ENCODE data around the gene SLC44A2. TPM values are rescaled to one million over a fixed set of nuclear protein-coding genes. Genes with fewer than 3 reads are reported as not detected.

Gene SLC44A2
- total RNA-seq, 2 donors from 2014 or later: 186 to 200 TPM

DNA sequence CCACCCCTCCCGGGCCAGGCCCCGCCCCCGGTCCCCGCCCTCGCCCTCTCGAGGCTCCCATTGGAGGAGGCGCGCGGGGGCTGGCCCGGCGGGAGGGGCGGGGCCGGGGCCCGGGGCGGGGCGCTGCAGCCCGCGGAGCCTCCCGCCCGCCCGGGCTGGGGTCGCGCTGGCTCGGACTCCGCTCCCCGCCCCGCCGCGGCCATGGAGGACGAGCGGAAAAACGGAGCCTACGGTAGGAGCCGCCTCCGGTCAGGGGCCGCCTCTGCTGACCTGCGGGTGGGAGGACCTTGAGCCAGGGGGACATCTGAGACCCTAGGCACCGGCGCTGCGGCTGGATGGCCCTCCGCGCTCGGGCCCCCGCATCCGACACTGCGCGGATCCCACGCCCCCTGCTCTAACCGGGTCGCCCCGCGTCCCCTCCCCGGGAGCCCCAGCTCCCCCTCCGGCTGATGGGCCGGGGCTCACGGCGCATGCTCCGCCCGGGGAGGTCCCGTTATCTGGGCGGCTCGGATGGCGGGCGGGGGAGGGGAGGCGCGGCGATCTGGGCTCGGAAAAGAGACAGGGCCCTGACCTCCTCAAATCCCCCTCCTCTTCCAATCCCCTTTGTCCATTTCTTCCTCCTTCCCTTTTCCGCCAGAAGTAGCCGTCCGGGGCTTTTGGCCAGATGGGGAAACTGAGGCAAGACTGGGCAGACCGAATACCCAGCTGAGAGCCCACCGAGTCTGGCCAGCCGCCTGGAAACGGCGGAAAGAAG is 22.8 kb upstream of the SLC44A2 start:
- DNase-seq (peak; percentile 82 to 93 (median 86)), ATAC-seq (peak; percentile 88)
- Mint-ChIP-seq H3K4me3 (peak overlapping the region; percentile 98), H3K27me3 (no peaks in the 10 kb centered on the region), H3K4me1 (peaks cover 19% of the 10 kb centered on the region), H3K36me3 (ENCODE audit: low read depth) (peaks cover 4% of the 10 kb centered on the region), H3K27ac (peak overlapping the region; percentile 99)
- H3K9me3 ChIP-seq (ENCODE audit: control insufficient read depth, low read length, poor library complexity, severe bottlenecking): no peaks in the 10 kb centered on the region

DNA sequence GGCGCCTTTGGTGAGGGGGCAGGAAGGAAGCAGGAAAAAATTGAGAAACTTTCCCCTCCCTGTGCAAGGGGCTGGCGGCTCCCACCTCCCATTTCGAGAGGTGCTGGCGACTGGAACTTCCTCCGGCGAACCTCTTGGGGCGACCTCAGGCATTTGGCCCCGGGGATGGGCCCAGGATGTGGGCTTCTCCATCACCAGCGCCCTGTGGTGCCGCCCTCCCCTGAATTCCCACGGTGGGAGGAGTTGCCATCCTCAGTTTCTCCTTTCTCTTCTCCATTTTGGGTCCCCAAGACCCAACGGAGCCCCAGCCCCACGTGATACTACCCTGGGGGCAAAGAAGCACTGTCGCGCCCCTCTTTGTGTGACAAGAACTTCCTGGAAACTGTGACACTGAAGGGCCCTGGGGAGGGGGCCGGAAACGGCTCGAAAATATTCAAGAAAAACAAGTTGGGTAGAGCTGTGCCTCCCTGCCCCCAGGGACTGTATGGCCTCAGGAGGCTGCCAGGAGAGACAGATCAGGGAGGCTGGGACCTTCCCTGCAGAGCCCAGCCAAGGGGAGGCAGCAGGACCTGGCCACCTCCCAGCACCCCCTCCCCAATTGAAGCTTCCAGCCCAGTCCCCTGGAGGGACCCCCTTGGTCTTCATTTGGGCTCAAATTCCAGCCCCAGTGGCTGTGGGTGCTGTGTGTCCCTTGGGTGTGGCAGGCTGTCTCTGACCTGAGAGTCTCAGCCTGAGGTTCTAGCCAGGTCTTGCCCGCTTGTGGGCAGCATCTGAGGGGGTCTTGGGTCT is 22.1 kb upstream of the SLC44A2 start:
- Mint-ChIP-seq H3K27me3 (no peaks in the 10 kb centered on the region), H3K27ac (peak overlapping the region; percentile 99), H3K4me1 (peaks cover 19% of the 10 kb centered on the region), H3K4me3 (peak overlapping the region; percentile 98), H3K36me3 (ENCODE audit: low read depth) (peaks cover 4% of the 10 kb centered on the region)
- DNase-seq (peak; percentile 47 to 66 (median 47)), ATAC-seq (peak; percentile 60)
- no peaks in the 10 kb centered on the region for H3K9me3 ChIP-seq (ENCODE audit: control insufficient read depth, low read length, poor library complexity, severe bottlenecking)

DNA sequence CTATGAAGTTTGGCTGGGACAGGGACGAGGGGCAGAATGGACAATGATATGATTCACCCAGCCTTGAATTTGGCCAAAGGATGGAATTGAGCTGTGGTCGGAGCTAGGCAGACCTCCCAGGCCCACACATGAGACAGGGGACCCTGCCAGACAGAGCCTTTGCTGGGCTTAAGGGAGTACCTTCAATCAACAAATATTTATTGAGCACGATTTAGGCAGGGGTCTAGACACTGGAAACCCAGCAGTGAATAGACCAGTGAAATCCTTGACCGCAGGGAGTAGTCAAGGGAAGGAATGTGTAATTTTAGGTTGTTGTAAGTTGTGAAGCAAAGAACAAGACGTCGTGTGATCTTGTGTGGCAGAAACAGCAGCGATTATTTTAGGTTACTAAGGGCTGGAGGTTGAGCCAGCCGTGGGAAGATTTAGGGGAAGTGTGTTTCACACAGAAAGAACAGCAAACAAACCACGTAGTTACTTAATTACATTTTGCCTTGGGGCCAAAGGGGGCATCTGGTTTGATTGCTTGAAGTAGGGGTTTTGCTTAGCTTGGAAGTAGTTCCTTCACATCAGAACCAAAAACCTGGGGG is 21.4 kb upstream of the SLC44A2 start:
- DNase-seq (peak in 1 of 3 donors; percentile 10), ATAC-seq (peak; percentile 32)
- H3K4me1 Mint-ChIP-seq: peaks cover 19% of the 10 kb centered on the region
- no peaks in the 10 kb centered on the region for H3K9me3 ChIP-seq (ENCODE audit: control insufficient read depth, low read length, poor library complexity, severe bottlenecking)
- H3K27me3 Mint-ChIP-seq: no peaks in the 10 kb centered on the region
- H3K36me3 Mint-ChIP-seq (ENCODE audit: low read depth): peaks cover 4% of the 10 kb centered on the region
- H3K27ac Mint-ChIP-seq: peak overlapping the region; percentile 99
- H3K4me3 Mint-ChIP-seq: peak overlapping the region; percentile 98

DNA sequence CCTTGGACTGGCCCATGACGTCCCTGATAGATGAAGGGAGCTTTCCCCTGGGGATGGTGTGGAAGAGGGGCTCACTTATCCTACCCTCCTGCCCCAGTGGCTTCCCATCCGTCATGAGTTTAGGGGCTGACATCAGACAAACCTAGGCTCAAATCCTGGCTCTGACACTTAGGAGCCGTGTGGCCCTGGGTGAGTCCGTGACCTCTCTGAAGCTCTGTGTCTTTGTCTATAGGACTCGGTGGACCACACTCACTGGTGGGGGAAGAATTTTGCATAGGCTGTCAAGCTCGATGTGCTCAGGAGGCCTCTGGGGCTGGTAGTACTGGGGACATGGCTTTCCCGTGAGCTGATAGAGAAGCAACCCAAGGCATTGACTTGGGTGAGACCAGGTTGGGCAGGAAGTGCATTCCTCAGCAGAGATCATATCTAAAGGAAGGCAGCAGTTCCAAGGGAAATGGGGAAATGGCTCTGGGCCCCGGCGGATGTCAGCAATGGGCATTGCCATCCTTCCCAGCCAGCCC is 20.8 kb upstream of the SLC44A2 start:
- DNase-seq: no peak
- H3K27me3 Mint-ChIP-seq: no peaks in the 10 kb centered on the region
- ATAC-seq: peak; percentile 3

DNA sequence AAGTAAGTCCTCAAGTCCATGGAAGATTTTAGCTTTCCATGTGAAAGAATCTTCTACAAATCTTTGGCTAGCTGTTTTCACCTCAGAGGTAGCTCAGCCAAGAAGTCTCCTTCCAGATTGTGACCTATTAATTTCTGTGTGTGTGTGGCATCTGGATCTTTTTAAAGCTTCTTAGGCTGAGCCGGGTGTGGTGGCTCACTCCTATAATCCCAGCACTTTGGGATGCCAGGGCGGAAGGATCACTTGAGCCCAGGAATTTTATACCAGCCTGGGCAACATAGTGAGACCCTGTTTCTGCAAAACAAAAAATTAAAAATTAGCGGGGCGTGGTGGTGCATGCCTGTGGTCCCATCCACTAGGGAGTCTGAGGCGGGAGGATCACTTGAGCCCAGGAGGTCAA is 13.4 kb upstream of the SLC44A2 start:
- no peak overlapping the region for H3K27ac Mint-ChIP-seq
- H3K9me3 ChIP-seq (ENCODE audit: control insufficient read depth, low read length, poor library complexity, severe bottlenecking): no peaks in the 10 kb centered on the region
- H3K36me3 Mint-ChIP-seq (ENCODE audit: low read depth): no peaks in the 10 kb centered on the region
- no peak overlapping the region for H3K4me3 Mint-ChIP-seq
- H3K27me3 Mint-ChIP-seq: no peaks in the 10 kb centered on the region
- H3K4me1 Mint-ChIP-seq: peaks cover 14% of the 10 kb centered on the region
- ATAC-seq (no peak), DNase-seq (no peak)

More for the DNA sequence above, 20.8 kb upstream of the SLC44A2 start:
- H3K4me1 Mint-ChIP-seq: peaks cover 19% of the 10 kb centered on the region
- peak overlapping the region; percentile 99 for H3K27ac Mint-ChIP-seq
- peak overlapping the region; percentile 98 for H3K4me3 Mint-ChIP-seq
- H3K9me3 ChIP-seq (ENCODE audit: control insufficient read depth, low read length, poor library complexity, severe bottlenecking): no peaks in the 10 kb centered on the region
- peaks cover 4% of the 10 kb centered on the region for H3K36me3 Mint-ChIP-seq (ENCODE audit: low read depth)

DNA sequence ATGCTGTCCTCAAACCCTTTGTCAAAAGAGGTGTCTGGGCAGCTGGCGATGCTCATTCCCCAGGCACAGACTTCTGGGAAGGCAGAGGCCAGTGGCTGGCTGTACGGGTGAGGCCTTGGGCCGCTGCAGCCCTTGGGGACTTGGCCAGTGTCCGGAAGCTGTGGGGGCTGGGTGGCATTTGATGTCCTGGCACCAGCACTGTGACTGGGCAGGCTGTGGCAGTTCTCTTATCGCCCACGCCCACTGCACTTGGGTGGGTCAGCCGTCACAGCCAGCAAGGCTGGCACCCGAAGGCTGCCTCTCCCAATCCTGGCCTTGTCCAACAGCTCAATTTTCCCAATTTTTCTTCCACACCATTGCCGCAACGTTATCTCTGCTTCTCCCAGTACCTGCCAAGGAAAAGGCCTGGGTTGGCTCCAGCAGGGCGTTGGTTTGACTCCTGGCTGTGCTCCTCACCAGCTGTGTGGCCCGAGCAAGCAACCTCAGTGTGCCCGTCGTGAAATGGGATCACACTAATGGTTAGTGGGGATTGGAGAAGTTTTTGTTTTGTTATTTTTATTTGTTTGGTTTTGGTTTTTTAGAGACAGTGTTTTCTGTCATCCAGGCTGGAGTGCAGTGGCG is 12.7 kb upstream of the SLC44A2 start:
- no peaks in the 10 kb centered on the region for H3K27me3 Mint-ChIP-seq
- DNase-seq (no peak), ATAC-seq (no peak)
- no peaks in the 10 kb centered on the region for H3K9me3 ChIP-seq (ENCODE audit: control insufficient read depth, low read length, poor library complexity, severe bottlenecking)
- H3K4me3 Mint-ChIP-seq: no peak overlapping the region
- H3K36me3 Mint-ChIP-seq (ENCODE audit: low read depth): no peaks in the 10 kb centered on the region
- peaks cover 16% of the 10 kb centered on the region for H3K4me1 Mint-ChIP-seq
- no peak overlapping the region for H3K27ac Mint-ChIP-seq

DNA sequence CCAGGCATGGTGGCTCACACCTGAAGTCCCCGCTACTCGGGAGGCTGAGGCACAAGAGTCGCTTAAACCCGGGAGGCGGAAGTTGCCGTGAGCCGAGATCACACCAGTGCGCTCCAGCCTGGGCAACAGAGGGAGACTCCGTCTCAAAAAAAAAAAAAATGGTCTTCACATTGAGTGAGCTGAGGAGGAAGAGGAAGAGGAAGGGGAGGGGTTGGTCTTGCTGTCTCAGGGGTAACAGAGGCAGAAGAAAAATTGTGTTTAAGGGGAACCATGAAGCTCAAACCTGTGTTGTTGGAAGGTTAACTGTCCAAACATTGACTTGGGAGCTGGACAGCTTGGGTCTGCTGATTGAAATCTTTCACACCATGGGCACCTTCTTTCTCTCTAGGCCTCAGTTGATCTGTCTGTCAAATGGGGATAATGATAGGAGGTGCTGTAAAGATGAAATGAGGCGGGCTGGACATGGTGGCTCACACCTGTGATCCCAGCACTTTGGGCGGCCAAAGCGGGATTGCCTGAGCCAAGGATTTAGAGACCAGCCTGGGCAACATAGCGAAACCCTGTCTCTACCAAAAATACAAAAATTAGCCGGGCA is 9.8 kb upstream of the SLC44A2 start:
- Mint-ChIP-seq H3K4me3 (peak overlapping the region; percentile 81), H3K36me3 (ENCODE audit: low read depth) (no peaks in the 10 kb centered on the region), H3K27me3 (no peaks in the 10 kb centered on the region), H3K27ac (peak overlapping the region; percentile 81), H3K4me1 (peaks cover 20% of the 10 kb centered on the region)
- no peaks in the 10 kb centered on the region for H3K9me3 ChIP-seq (ENCODE audit: control insufficient read depth, low read length, poor library complexity, severe bottlenecking)
- no peak for DNase-seq
- no peak for ATAC-seq

DNA sequence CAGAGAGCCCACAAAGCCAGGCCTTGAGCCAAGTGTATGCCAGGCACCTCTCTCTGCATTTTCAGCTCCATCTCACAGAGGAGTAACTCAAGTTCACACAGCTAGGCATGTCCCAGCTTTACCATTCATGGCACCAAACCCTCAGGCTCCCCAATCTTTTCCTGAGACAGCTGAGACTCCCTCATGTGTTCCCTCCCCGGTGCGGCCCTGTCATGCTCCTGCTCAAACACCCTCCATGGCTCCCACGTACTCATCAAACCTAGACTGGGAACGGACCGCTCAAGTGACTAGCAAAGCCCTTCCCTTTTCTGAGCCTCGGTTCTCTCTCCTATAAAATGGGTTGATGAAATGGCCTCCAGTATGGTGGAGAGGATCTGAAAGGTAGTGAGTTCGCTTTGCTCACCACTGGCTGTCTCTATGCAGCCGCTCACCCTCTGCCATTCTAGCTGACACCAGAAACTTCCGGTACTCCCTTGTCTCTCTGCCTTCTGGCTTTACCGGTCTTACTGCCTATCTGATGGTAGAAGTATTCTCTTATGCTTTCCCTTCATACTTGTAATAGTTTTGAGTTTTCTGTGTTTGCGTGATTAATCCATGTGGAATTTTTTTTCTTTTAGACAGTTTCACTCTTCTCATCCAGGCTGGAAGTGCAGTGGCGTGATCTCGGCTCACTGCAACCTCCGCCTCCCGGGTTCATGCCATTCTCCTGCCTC is 7.8 kb upstream of the SLC44A2 start:
- H3K27ac Mint-ChIP-seq: no peak overlapping the region

DNA sequence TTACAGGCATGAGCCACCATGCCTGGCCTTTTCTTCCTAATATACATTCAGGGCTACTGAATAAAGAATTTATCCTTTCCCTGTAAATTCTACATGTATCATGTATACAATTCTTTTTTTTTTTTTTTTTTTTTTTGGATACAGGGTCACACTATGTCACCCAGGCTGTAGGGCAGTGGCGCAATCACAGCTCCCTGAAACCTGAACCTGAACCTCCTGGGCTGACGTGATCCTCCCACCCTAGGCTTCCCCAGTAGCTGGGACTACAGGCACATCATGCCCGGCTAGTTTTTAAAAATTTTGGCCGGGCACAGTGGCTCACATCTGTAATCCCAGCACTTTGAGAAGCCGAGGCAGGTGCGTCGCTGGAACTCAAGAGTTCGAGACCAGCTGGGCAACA is 6.5 kb upstream of the SLC44A2 start:
- DNase-seq: no peak
- no peaks in the 10 kb centered on the region for H3K9me3 ChIP-seq (ENCODE audit: control insufficient read depth, low read length, poor library complexity, severe bottlenecking)
- Mint-ChIP-seq H3K27ac (no peak overlapping the region), H3K4me1 (peaks cover 33% of the 10 kb centered on the region), H3K36me3 (ENCODE audit: low read depth) (peaks cover 2% of the 10 kb centered on the region), H3K27me3 (no peaks in the 10 kb centered on the region), H3K4me3 (no peak overlapping the region)
- no peak for ATAC-seq

More for the DNA sequence above, 7.8 kb upstream of the SLC44A2 start:
- peaks cover 2% of the 10 kb centered on the region for H3K36me3 Mint-ChIP-seq (ENCODE audit: low read depth)
- ATAC-seq: no peak
- H3K4me1 Mint-ChIP-seq: peaks cover 33% of the 10 kb centered on the region
- H3K9me3 ChIP-seq (ENCODE audit: control insufficient read depth, low read length, poor library complexity, severe bottlenecking): no peaks in the 10 kb centered on the region
- no peak overlapping the region for H3K4me3 Mint-ChIP-seq
- DNase-seq: no peak
- H3K27me3 Mint-ChIP-seq: no peaks in the 10 kb centered on the region

DNA sequence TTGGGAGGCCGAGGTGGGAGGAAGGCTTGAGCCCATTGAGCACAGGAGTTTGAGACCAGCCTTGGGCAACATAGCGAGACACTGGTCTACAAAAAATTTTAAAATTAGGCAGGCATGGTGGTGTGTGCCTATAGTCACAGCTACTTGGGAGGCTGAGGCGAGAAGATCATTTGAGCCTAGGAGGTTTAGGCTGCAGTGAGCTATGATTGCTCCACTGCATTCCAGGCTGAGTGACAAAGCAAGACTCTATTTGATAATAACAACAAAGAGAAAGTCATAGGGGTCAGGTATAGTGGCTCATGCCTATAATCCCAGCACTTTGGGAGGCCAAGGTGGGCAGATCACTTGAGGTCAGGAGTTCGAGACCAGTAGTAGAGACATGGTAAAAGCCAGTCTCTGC is 4.6 kb upstream of the SLC44A2 start:
- Mint-ChIP-seq H3K27ac (peak overlapping the region; percentile 89), H3K4me1 (peaks cover 40% of the 10 kb centered on the region), H3K27me3 (no peaks in the 10 kb centered on the region), H3K36me3 (ENCODE audit: low read depth) (peaks cover 2% of the 10 kb centered on the region), H3K4me3 (no peak overlapping the region)
- DNase-seq (no peak), ATAC-seq (no peak)
- H3K9me3 ChIP-seq (ENCODE audit: control insufficient read depth, low read length, poor library complexity, severe bottlenecking): no peaks in the 10 kb centered on the region

DNA sequence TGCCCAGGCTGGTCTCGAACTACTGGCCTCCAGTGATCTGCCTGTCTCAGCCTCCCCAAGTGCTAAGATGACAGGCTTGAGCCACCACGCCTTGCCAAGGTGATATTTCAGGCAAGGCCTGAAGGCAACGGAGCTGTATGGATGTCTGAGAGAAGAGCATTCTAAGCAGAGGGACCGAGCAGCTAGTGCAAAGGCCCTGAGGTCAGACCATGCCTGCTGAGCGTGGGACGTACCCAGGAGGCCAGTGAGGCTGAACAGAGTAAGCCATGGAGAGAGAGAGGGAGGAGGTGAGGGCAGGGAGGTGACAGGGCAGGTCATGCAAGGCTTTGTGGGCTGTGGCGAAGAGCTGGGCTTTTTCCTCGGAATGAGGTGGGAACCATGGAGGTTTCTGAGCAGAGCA is 3.4 kb upstream of the SLC44A2 start:
- Mint-ChIP-seq H3K4me1 (peaks cover 42% of the 10 kb centered on the region), H3K27ac (peak overlapping the region; percentile 49), H3K4me3 (peak overlapping the region; percentile 55), H3K27me3 (no peaks in the 10 kb centered on the region), H3K36me3 (ENCODE audit: low read depth) (peaks cover 2% of the 10 kb centered on the region)
- ATAC-seq (no peak), DNase-seq (no peak)
- no peaks in the 10 kb centered on the region for H3K9me3 ChIP-seq (ENCODE audit: control insufficient read depth, low read length, poor library complexity, severe bottlenecking)

DNA sequence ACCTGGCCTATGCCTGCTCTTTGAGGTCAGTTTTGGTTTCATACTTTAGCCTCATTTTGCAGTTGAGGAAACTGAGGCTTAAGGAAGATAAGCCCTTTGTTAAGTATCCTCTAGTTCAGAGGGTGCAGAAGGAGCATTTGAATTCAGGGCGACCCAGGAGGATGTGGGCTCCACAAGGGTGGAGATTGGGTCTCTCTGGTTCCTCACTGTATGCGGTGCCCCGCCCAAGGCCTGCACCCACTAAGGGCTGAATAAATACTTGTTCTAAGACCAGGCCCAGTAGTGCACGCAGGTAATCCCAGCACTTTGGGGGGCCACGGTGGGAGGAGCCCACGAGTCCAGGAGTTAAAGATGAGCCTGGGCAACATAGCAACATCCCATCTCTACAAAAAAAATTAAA is 768 bp upstream of the SLC44A2 start:
- ATAC-seq: peak; percentile 87
- Mint-ChIP-seq H3K27me3 (no peaks in the 10 kb centered on the region), H3K4me3 (peak overlapping the region; percentile 67), H3K4me1 (peaks cover 41% of the 10 kb centered on the region), H3K36me3 (ENCODE audit: low read depth) (peaks cover 2% of the 10 kb centered on the region), H3K27ac (peak overlapping the region; percentile 89)
- no peak for DNase-seq
- no peaks in the 10 kb centered on the region for H3K9me3 ChIP-seq (ENCODE audit: control insufficient read depth, low read length, poor library complexity, severe bottlenecking)
